RCC 7860 (cell line): Measurements from ENCODE around the gene ZNF407.
A peak's percentile ranks its signal among the peaks of the same experiment; 100 is the strongest.

Source experiments
- DNase-seq: peaks from one replicate; pipeline ENCODE4 v3.0.0-alpha.2; 2015; ENCODE audit warnings: low spot score
- FAIRE-seq: peaks from 2 replicates; lab custom pipeline; 2012; peaks lifted over from hg19 to GRCh38; lab: Jason Lieb, UNC

Gene ZNF407

GRCh38 chr18:74579496-74580065 is 18.1 kb upstream of the ZNF407 start:
- FAIRE-seq (no peak), DNase-seq (no peak)

- FAIRE-seq = no peak
- DNase-seq = no peak
Observed at GRCh38 chr18:74582642-74583041, 15.0 kb upstream of the ZNF407 start.

DNA sequence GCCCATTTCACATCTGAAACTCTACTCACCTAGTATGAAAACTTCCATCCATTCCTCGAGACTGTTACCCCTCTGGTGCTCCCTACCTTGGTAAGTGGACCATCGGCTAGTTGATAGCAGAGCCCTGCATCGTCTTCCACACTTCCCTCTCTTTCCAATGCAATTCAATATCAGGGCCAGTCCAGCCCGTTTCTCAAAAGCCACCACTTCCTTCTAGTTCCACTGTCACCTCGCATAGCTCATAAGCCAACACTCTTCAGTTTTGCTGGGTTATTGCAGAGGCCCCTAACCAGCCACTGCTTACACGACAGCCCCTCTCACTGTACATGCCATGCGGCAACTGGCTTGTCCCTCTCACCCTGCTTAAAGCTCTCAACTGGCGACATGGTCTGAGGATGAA is 10.2 kb upstream of the ZNF407 start:
- no peak for DNase-seq
- FAIRE-seq = no peak

GRCh38 chr18:74589021-74589420 is 8.6 kb upstream of the ZNF407 start:
- FAIRE-seq (no peak), DNase-seq (no peak)

DNA sequence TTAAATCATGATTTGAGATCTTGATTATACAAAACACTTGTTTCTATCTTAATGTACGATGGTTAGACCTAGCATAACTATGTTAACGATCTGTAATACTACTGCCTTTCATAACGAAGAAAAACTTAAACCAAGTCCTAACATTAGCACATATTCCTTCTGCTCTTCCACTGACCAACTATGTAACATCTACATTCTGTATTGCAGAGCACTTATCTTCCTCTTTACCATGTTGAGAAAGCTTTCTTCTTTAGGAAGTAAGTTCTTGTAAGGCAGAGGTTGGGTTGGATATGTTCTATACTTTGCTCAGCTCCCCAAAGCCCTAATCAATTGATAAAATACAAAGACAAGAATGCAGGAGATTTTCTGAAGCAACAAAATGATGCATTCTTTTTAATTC is 7.9 kb upstream of the ZNF407 start:
- FAIRE-seq (no peak), DNase-seq (no peak)

GRCh38 chr18:74590671-74591070 is 7.0 kb upstream of the ZNF407 start:
- FAIRE-seq (no peak), DNase-seq (no peak)

DNA sequence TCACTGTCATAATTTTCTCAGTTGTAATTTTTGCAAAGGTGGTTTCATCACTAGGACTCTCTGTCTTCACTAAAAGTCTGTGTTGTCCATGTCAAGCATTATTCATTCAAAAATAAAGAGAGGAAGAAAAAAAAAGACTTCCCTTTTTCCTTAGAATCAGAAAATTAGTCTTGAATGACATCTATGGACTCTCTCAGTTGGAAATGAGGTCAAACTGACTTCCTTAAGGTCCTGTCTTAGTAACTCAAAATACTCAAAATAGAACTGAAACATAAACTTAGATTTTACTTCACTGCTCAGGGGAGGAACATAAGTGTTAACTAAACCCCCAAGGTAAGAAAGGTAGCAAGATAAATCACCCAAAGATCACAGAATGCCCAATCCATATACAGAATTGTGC is 2.2 kb upstream of the ZNF407 start:
- DNase-seq (no peak), FAIRE-seq (no peak)

- DNase-seq = peak; percentile 14
- no peak for FAIRE-seq
Observed at GRCh38 chr18:74597034-74597661, 522 bp upstream of the ZNF407 start.

GRCh38 chr18:74598350-74599001 is 806 bp downstream of the ZNF407 start:
- DNase-seq = no peak
- FAIRE-seq = no peak

DNA sequence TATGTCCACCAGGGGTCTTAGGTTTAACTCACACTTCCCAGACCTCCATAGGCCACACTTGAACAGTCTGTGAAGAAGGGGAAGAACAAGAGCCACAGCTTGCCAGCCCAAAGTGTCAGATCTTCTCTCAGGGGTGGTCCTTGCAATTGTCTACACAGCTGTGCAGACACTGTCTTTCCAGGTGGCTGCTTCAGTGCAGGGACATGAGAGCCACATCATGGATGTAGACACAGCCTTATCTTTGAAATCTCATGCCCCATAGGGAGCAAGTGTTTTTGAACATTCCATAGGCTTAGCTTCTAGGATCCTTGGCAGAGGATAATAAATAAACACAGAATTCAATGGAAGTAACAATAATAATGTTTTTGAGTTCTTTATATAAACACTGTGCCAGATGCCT is 6.7 kb downstream of the ZNF407 start:
- FAIRE-seq = no peak
- DNase-seq = no peak

GRCh38 chr18:74604774-74605173 is 7.1 kb downstream of the ZNF407 start:
- FAIRE-seq = no peak
- no peak for DNase-seq

- FAIRE-seq (no peak), DNase-seq (no peak)
Observed at GRCh38 chr18:74608681-74609080, 11.0 kb downstream of the ZNF407 start.

DNA sequence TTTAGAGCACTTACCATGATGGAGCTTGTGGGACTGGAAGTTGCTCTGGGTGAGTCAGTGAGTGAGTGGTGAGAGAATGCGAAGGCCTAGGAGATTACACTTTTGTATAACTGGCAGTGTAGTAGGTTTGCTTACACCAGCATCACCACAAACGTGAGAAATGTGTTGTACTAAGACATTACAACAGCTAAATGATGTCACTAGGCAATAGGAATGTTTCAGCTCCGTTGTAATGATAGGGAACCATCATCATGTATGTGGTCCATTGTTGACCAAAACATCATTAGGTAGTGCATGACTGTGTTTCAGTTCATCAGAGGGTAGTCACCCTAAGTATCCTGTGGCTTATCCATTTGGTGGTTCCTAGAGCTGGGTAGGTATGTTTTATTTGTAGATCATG is 11.9 kb downstream of the ZNF407 start:
- DNase-seq (peak; percentile 51), FAIRE-seq (no peak)

DNA sequence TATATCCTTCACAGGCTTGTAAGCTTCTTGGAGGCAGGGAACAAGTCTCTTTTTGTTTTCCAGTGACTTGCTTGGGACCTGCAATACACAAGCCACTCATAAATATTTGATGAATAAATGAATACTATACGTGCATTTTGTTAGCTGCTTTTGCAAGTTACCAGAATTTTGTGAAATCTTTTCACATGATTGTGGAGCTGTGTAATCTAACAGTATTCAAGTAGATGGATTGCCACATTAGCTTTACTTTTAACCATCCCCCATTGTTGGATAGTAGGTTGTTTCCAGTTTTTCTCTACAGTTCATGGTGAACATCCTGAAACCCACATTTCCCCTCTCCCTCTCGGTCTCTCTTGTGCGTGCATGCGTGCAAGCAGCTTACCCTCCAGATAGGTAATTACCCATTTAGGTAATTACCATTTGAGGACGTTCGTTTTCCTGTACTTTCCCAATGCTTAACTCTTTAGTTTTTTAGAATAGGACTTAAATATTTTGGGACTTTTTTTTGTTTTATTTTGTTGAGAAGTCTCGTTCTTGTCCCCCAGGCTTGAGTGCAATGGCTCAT is 12.5 kb downstream of the ZNF407 start:
- FAIRE-seq = no peak

GRCh38 chr18:74610860-74611259 is 13.2 kb downstream of the ZNF407 start:
- no peak for DNase-seq
- no peak for FAIRE-seq

More for the DNA sequence above, 12.5 kb downstream of the ZNF407 start:
- DNase-seq = no peak

DNA sequence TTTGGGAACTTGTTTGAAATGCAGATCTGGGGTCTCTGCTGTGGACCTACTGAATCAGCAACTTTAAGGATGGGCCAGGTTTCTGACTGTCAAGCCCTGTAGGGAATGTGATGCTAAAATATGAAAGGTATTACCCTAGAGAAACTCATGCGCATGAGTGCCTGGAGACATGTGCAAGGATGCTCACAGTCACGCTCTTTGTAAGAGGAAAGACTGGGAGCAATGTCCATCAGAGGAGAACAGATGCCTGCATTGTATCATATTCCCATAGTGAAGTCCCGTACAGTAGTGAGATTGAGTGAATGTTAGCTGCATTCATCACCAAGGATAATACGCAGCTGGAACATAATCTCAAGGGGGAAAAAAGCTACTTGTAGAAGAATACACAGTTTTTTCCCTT is 14.1 kb downstream of the ZNF407 start:
- no peak for FAIRE-seq
- no peak for DNase-seq

DNA sequence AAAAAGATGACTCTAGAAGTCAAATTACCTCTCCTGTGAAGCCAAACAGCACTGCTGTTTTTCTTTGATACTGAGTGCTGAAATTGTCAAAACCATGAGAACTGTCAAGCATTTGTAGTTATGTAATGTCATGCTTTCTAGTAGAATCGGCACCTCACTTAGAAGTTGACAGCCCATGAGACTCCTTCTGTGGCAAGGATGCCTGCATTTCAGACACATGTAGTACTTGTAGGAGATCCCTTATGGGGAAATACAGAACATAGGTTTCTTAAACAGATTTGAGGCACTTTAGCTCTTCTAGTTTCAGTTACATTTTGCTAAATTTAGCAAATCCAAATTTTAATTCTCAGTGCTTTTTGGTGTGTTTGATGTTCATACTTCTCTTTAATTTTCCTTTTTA is 15.7 kb downstream of the ZNF407 start:
- FAIRE-seq = no peak
- DNase-seq = no peak

GRCh38 chr18:74616494-74616893 is 18.8 kb downstream of the ZNF407 start:
- DNase-seq = no peak

GRCh38 chr18:74617486-74617885 is 19.8 kb downstream of the ZNF407 start:
- DNase-seq (no peak), FAIRE-seq (no peak)

More at GRCh38 chr18:74616494-74616893, 18.8 kb downstream of the ZNF407 start:
- FAIRE-seq = no peak

GRCh38 chr18:74622072-74622471 is 24.4 kb downstream of the ZNF407 start:
- no peak for DNase-seq
- FAIRE-seq = no peak

GRCh38 chr18:74623047-74623816 is 25.6 kb downstream of the ZNF407 start:
- FAIRE-seq (no peak), DNase-seq (no peak)
